Smooth muscle cell (in vitro differentiated cells): ENCODE results near the gene S100A6. TPM values are rescaled to one million over a fixed set of nuclear protein-coding genes. Genes with fewer than 3 reads are reported as not detected.
A peak's percentile ranks its signal among the peaks of the same experiment; 100 is the strongest.

Source experiments
- DNase-seq: peaks from one replicate; lab custom pipeline; 2025; ENCODE audit not compliant: unreplicated experiment; lab: John Stamatoyannopoulos, UW
- H2AFZ ChIP-seq: fragments of 200-600 bp; sonication (generic); 2 replicates; pipeline ENCODE4 v1.6.0; 2016; ENCODE audit warnings: antibody characterized with exemption, low read depth, mild to moderate bottlenecking
- H3F3A ChIP-seq: fragments of 200-600 bp; sonication (generic); 2 replicates; pipeline ENCODE4 v1.6.0; 2017; ENCODE audit warnings: antibody characterized with exemption, low read depth
- H3K27ac ChIP-seq: fragments of 200-600 bp; sonication (generic); 2 replicates; pipeline ENCODE4 v1.5.1; 2016; ENCODE audit warnings: low read depth, mild to moderate bottlenecking
- H3K27me3 ChIP-seq: fragments of 200-600 bp; sonication (generic); 2 replicates; pipeline ENCODE4 v1.6.1; 2016; ENCODE audit warnings: low read depth, mild to moderate bottlenecking
- H3K36me3 ChIP-seq: fragments of 200-600 bp; sonication (generic); 2 replicates; pipeline ENCODE4 v1.5.1; 2016; ENCODE audit warnings: low read depth
- H3K4me1 ChIP-seq: fragments of 200-600 bp; sonication (generic); 2 replicates; pipeline ENCODE4 v1.5.1; 2016; ENCODE audit warnings: low read depth
- H3K4me2 ChIP-seq: fragments of 200-600 bp; sonication (generic); 2 replicates; pipeline ENCODE4 v1.6.0; 2016; ENCODE audit warnings: mild to moderate bottlenecking
- H3K4me3 ChIP-seq: fragments of 200-600 bp; sonication (generic); 2 replicates; pipeline ENCODE4 v1.5.1; 2016; ENCODE audit warnings: mild to moderate bottlenecking
- H3K79me2 ChIP-seq: fragments of 200-600 bp; sonication (generic); 2 replicates; pipeline ENCODE4 v1.6.0; 2016; ENCODE audit warnings: low read depth, mild to moderate bottlenecking
- H3K9ac ChIP-seq: fragments of 200-600 bp; sonication (generic); 2 replicates; pipeline ENCODE4 v1.6.0; 2016; ENCODE audit warnings: low read depth
- H3K9me3 ChIP-seq: fragments of 200-600 bp; sonication (generic); replicated peaks from 2 replicates; pipeline ENCODE4 v1.5.1; 2016; ENCODE audit warnings: low read depth
- H4K20me1 ChIP-seq: fragments of 200-600 bp; sonication (generic); 2 replicates; pipeline ENCODE4 v1.6.0; 2016; ENCODE audit warnings: low read depth
- CTCF ChIP-seq: fragments of 200-600 bp; sonication (generic); IDR thresholded peaks from 2 replicates; pipeline ENCODE4 v1.5.1; 2017; ENCODE audit warnings: borderline replicate concordance, mild to moderate bottlenecking, antibody characterized with exemption; ENCODE audit not compliant: insufficient read depth, poor library complexity, severe bottlenecking
- WGBS: methylation state at CpG from one replicate; pipeline ENCODE4 v1.1.7; 2016; ENCODE audit warnings: low lambda C conversion rate; 5-methylcytosine and 5-hydroxymethylcytosine counted together
- polyA plus RNA-seq: library from polyadenylated mRNA; unstranded; fragments of >200 nt; fragmentation: Nextera tagmentation; extraction: Ambion mirVana; gene quantifications from 2 replicates; pipeline ENCODE4 v1.2.1, GENCODE V29; 2016
- total RNA-seq: library from RNA; depleted of rRNA; stranded (reverse); fragments of >200 nt; gene quantifications from 2 replicates; pipeline ENCODE4 v1.2.3, GENCODE V29; 2014

The S100A6 gene
- total and polyA plus RNA-seq, 2 experiments from 2014 or later: 499 to 1,358 TPM

GRCh38 chr1:153534226-153534924, 1.4 kb downstream of the S100A6 start:
- no peak for DNase-seq
- Histone ChIP-seq H3K9ac (peak overlapping the region; percentile 86), H3K36me3 (no peaks in the 10 kb centered on the region), H3K4me3 (peak overlapping the region; percentile 61), H3K4me2 (peak overlapping the region; percentile 88), H3K9me3 (no peaks in the 10 kb centered on the region), H3K79me2 (peaks cover 10% of the 10 kb centered on the region), H3F3A (peaks cover 19% of the 10 kb centered on the region), H2AFZ (no peak overlapping the region), H4K20me1 (peaks cover 6% of the 10 kb centered on the region), H3K4me1 (peaks cover 16% of the 10 kb centered on the region), H3K27me3 (no peaks in the 10 kb centered on the region), H3K27ac (peak overlapping the region; percentile 93)
- 75% methylated on average over 7 of the region's 7 CpGs for WGBS
- no peak for TF ChIP-seq CTCF

- Histone ChIP-seq H3K4me1 (peaks cover 16% of the 10 kb centered on the region), H3F3A (peaks cover 16% of the 10 kb centered on the region), H3K79me2 (peaks cover 10% of the 10 kb centered on the region), H3K9me3 (no peaks in the 10 kb centered on the region), H3K27me3 (no peaks in the 10 kb centered on the region), H3K4me2 (peak overlapping the region; percentile 88), H3K9ac (peak overlapping the region; percentile 86), H3K36me3 (no peaks in the 10 kb centered on the region), H3K4me3 (peak overlapping the region; percentile 61), H4K20me1 (peaks cover 6% of the 10 kb centered on the region), H3K27ac (peak overlapping the region; percentile 93), H2AFZ (no peak overlapping the region)
- WGBS: 24% methylated on average over 13 of the region's 13 CpGs
- no peak for TF ChIP-seq CTCF
- peak; percentile 48 for DNase-seq
These were observed 2.0 kb downstream of the S100A6 start for GRCh38 chr1:153533689-153534201.

GRCh38 chr1:153532769-153533599, 2.8 kb downstream of the S100A6 start:
- peak; percentile 80 for DNase-seq
- H3K4me3 ChIP-seq: peak overlapping the region; percentile 61
- H3K27me3 ChIP-seq: no peaks in the 10 kb centered on the region
- H3F3A ChIP-seq: peaks cover 13% of the 10 kb centered on the region
- peak overlapping the region; percentile 88 for H3K4me2 ChIP-seq
- whole genome bisulfite sequencing: 24% methylated on average over 34 of the region's 34 CpGs
- peaks cover 10% of the 10 kb centered on the region for H3K79me2 ChIP-seq
- H2AFZ ChIP-seq: peak overlapping the region; percentile 41
- H3K9ac ChIP-seq: peak overlapping the region; percentile 86
- H3K9me3 ChIP-seq: no peaks in the 10 kb centered on the region
- peak; percentile 94 for TF ChIP-seq CTCF
- H3K36me3 ChIP-seq: no peaks in the 10 kb centered on the region
- peak overlapping the region; percentile 93 for H3K27ac ChIP-seq
- H4K20me1 ChIP-seq: peaks cover 6% of the 10 kb centered on the region
- peaks cover 10% of the 10 kb centered on the region for H3K4me1 ChIP-seq
